ENCODE results near the gene RAD51B. TPM values are rescaled to one million over a fixed set of nuclear protein-coding genes. Genes with fewer than 3 reads are reported as not detected.

The RAD51B gene
- total RNA-seq, 1 experiment from 2014 or later, result 14.2 TPM

DNA sequence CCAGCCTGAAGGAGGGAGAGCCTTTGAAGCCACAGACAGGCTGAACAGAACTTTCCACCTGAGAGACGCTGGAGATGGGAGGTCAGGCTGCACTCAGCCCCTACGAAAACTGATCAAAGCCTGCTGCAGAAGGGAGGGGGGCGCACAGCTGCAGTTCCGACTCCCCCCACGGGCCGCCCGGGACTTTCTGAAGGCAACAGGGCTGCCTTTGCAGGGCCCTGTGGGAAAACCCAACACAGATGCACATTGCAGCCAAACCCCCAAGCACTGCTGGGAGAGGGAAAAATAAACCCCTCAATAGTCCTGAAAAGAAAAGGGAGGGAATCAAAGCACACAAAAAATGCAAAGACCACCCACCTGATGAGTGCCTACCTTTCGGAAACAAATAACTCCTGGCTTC is 682.7 kb downstream of the RAD51B start:
- H3K9me3 Mint-ChIP-seq, result no peaks in the 10 kb centered on the region
- DNase-seq (ENCODE audit: low spot score) (no peak), ATAC-seq (no peak)
- POLR2A ChIA-PET, result no interaction called here
- no peak overlapping the region for H3K4me3 Mint-ChIP-seq
- H3K4me1 Mint-ChIP-seq, result peaks cover 42% of the 10 kb centered on the region
- no peaks in the 10 kb centered on the region for H3K36me3 Mint-ChIP-seq
- CTCF ChIA-PET, result interaction anchor here (0.7 kb wide), 1 partner anchor 11 kb away, joined by 3 read pairs; no protein-coding TSS in a partner anchor
- H3K27ac Mint-ChIP-seq, result no peak overlapping the region
- H3K27me3 Mint-ChIP-seq (ENCODE audit: low read depth), result no peaks in the 10 kb centered on the region; the same call in 1 of the 2 replicates
- TF ChIP-seq, protein P1, sequence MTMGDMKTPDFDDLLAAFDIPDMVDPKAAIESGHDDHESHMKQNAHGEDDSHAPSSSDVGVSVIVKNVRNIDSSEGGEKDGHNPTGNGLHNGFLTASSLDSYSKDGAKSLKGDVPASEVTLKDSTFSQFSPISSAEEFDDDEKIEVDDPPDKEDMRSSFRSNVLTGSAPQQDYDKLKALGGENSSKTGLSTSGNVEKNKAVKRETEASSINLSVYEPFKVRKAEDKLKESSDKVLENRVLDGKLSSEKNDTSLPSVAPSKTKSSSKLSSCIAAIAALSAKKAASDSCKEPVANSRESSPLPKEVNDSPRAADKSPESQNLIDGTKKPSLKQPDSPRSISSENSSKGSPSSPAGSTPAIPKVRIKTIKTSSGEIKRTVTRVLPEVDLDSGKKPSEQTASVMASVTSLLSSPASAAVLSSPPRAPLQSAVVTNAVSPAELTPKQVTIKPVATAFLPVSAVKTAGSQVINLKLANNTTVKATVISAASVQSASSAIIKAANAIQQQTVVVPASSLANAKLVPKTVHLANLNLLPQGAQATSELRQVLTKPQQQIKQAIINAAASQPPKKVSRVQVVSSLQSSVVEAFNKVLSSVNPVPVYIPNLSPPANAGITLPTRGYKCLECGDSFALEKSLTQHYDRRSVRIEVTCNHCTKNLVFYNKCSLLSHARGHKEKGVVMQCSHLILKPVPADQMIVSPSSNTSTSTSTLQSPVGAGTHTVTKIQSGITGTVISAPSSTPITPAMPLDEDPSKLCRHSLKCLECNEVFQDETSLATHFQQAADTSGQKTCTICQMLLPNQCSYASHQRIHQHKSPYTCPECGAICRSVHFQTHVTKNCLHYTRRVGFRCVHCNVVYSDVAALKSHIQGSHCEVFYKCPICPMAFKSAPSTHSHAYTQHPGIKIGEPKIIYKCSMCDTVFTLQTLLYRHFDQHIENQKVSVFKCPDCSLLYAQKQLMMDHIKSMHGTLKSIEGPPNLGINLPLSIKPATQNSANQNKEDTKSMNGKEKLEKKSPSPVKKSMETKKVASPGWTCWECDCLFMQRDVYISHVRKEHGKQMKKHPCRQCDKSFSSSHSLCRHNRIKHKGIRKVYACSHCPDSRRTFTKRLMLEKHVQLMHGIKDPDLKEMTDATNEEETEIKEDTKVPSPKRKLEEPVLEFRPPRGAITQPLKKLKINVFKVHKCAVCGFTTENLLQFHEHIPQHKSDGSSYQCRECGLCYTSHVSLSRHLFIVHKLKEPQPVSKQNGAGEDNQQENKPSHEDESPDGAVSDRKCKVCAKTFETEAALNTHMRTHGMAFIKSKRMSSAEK (CRISPR knock-in tag; IDR thresholded peaks at IDR 0.05; ENCODE audit: borderline replicate concordance), result no peak
- TF ChIP-seq FOXP1 (CRISPR knock-in tag; IDR thresholded peaks at IDR 0.05; ENCODE audit: borderline replicate concordance) (no peak), CDX4 (CRISPR knock-in tag; IDR thresholded peaks at IDR 0.05; ENCODE audit: borderline replicate concordance) (no peak)

- ATAC-seq (no peak), DNase-seq (ENCODE audit: low spot score) (no peak)
- Mint-ChIP-seq H3K9me3 (no peaks in the 10 kb centered on the region), H3K36me3 (no peaks in the 10 kb centered on the region), H3K4me3 (no peak overlapping the region), H3K27me3 (ENCODE audit: low read depth) (no peaks in the 10 kb centered on the region; the same call in 1 of the 2 replicates), H3K4me1 (peaks cover 42% of the 10 kb centered on the region), H3K27ac (no peak overlapping the region)
- TF ChIP-seq ZNF396 (CRISPR knock-in tag; IDR thresholded peaks at IDR 0.05; ENCODE audit: borderline replicate concordance) (no peak), NFE2L1 (CRISPR knock-in tag; IDR thresholded peaks at IDR 0.05) (no peak), GABPB1 (CRISPR knock-in tag; IDR thresholded peaks at IDR 0.05) (no peak), ZNF317 (CRISPR knock-in tag; IDR thresholded peaks at IDR 0.05; ENCODE audit: borderline replicate concordance, low read depth) (no peak), ZBTB21 (CRISPR knock-in tag; IDR thresholded peaks at IDR 0.05; ENCODE audit: borderline replicate concordance) (no peak), ZNF121 (CRISPR knock-in tag; IDR thresholded peaks at IDR 0.05) (no peak), PRRX2 (CRISPR knock-in tag; IDR thresholded peaks at IDR 0.05) (no peak), AFF4 (CRISPR knock-in tag; IDR thresholded peaks at IDR 0.05; ENCODE audit: borderline replicate concordance) (no peak), ZNF219 (CRISPR knock-in tag; IDR thresholded peaks at IDR 0.05; ENCODE audit: borderline replicate concordance) (no peak)
- POLR2A ChIA-PET, result no interaction called here
- CTCF ChIA-PET, result interaction anchor here (0.7 kb wide), 1 partner anchor 12 kb away, joined by 3 read pairs; no protein-coding TSS in a partner anchor
Observed at GRCh38 chr14:68503186-68503825, 683.7 kb downstream of the RAD51B start.

DNA sequence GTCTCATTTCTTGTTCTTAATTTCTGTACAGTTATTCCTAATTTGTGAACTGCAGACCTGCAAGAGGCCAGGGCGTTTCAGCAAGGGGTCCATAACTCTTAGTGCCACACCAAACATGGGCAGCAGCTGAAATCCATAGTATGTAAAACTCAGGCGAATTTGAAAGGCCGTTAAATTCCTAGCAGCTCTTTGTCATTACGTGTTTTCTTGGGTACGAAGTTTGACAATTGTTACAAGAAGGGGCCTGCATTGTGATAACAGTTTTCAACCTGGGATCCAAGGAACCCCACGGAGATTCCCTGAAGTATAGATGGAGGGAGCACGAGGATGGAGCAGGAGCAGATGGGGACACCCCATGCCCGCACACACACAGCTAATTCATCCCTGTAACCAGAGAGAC is 685.3 kb downstream of the RAD51B start:
- Mint-ChIP-seq H3K4me1 (peaks cover 39% of the 10 kb centered on the region), H3K27ac (no peak overlapping the region), H3K9me3 (no peaks in the 10 kb centered on the region), H3K4me3 (no peak overlapping the region), H3K36me3 (no peaks in the 10 kb centered on the region), H3K27me3 (ENCODE audit: low read depth) (no peaks in the 10 kb centered on the region; the same call in 1 of the 2 replicates)
- DNase-seq (ENCODE audit: low spot score) (no peak), ATAC-seq (no peak)
- POLR2A ChIA-PET, result interaction anchor here (0.6 to 0.8 kb wide), 2 partner anchors 33 to 196 kb away, joined by 4 to 5 read pairs; no protein-coding TSS in a partner anchor
- no peak for TF ChIP-seq GTF2I (CRISPR knock-in tag; conservative IDR thresholded peaks at IDR 0.05)
- TF ChIP-seq FOXK1 (CRISPR knock-in tag; IDR thresholded peaks at IDR 0.05), result no peak
- no peak for TF ChIP-seq CREM (CRISPR knock-in tag; IDR thresholded peaks at IDR 0.05)
- TF ChIP-seq, protein P2, sequence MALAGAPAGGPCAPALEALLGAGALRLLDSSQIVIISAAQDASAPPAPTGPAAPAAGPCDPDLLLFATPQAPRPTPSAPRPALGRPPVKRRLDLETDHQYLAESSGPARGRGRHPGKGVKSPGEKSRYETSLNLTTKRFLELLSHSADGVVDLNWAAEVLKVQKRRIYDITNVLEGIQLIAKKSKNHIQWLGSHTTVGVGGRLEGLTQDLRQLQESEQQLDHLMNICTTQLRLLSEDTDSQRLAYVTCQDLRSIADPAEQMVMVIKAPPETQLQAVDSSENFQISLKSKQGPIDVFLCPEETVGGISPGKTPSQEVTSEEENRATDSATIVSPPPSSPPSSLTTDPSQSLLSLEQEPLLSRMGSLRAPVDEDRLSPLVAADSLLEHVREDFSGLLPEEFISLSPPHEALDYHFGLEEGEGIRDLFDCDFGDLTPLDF (CRISPR knock-in tag; IDR thresholded peaks at IDR 0.05), result no peak
- CTCF ChIA-PET, result interaction anchor here (0.6 to 0.8 kb wide), 2 partner anchors 9 to 965 kb away, joined by 3 read pairs; no protein-coding TSS in a partner anchor
